ENCODE measurements around the gene SCARB1.
A peak's percentile ranks its signal among the peaks of the same experiment; 100 is the strongest.

SCARB1 gene

GRCh38 chr12:124736115-124737039 is 127.3 kb downstream of the SCARB1 start:
- no peak for TF ChIP-seq CTCF (IDR thresholded peaks at IDR 0.05; ENCODE audit: control insufficient read depth, insufficient read depth, low read depth, low read length, missing control alignments)
- H3K4me3 ChIP-seq (ENCODE audit: control insufficient read depth, low read depth, low read length) = no peak overlapping the region
- DNase-seq (ENCODE audit: low read depth) = no peak

DNA sequence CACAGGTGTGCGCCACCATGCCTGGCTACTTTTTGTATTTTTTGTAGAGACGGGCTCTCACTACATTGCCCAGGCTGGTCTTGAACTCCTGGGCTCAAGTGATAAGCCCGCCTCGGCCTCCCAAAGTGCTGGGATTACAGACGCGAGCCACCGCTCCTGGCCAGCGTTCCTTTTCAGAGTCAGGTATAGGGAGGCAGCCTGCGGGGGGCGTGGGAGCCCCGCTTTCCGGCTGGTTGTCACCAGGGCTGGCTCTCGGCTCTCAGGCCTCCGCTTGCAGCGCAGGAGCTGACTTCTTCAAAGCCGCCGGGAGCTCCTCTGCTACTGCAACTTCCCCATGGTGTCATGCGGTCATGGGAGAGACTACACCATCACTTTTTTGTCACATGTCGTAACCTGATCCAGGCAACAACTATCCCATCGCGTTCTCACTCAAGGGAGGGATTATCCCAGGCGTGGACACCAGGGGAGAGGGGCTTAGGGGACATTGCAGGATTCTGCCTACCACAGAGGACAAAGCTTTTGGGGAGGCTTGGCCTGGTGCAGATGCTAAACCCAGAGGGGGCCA is 129.4 kb downstream of the SCARB1 start:
- no peak overlapping the region for H3K4me3 ChIP-seq (ENCODE audit: control insufficient read depth, low read depth, low read length)
- no peak for DNase-seq (ENCODE audit: low read depth)
- no peak for TF ChIP-seq CTCF (IDR thresholded peaks at IDR 0.05; ENCODE audit: control insufficient read depth, insufficient read depth, low read depth, low read length, missing control alignments)

DNA sequence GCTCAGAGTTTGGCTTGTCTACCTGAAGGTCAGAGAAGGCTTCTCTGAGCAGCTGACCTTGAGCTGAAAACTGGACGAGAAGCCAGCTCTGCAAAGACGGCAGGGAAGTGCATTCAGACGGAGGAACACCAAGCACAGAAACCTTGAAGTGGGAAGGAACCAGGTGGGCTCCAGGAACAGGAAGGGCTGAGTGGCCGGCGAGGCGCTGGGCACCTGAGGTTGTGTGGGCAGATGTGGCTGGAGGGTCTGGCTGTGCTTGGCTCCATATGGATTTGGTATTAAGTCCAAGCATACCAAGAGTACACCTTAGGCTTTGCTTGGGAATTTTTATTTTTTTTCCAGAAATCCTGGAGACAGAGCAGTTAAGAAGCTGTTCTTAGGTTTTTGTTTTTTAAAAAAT is 130.6 kb downstream of the SCARB1 start:
- no peak for TF ChIP-seq CTCF (IDR thresholded peaks at IDR 0.05; ENCODE audit: control insufficient read depth, insufficient read depth, low read depth, low read length, missing control alignments)

DNA sequence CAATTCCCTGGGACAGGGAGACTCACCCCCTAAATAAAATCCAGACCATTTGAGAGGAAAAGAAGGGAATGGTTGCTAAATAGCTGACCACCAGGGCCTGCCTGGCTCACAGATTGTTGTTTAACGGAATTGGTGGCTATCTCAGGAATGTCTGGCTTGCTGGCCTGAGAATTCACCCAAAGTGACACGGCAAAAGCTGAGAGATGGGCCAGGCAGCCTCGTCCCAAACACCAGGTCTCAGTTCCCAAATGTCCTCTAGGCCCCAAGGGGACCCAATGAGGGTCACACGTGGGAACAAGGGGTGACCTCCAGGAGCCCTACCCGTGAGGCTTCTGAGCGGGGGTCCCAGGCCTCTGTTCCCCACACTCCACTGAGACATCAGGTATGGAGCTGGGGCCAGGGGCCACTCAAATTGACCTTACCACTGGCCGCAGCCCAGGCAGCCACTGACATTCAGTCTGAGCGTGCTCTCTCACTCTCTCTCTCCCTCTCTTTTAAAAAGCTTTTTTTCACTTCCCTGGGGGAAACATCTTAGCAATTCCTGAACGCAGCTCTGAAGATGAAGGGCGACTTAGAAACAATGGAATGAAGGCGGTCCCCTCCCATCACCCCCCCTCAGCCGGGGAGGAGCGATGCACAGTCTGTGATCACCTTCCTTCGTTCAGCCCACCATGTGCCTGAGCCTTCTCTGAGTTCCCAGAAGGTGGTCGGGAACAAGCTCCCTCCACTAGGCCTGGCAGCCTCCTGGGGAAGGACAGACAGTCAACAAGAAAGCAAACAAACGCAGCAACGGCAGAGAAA is 131.2 kb downstream of the SCARB1 start:
- no peak overlapping the region for H3K4me3 ChIP-seq (ENCODE audit: control insufficient read depth, low read depth, low read length)
- peak; percentile 1 for TF ChIP-seq CTCF (IDR thresholded peaks at IDR 0.05; ENCODE audit: control insufficient read depth, insufficient read depth, low read depth, low read length, missing control alignments)
- DNase-seq (ENCODE audit: low read depth) = no peak

More for the DNA sequence above, 130.6 kb downstream of the SCARB1 start:
- no peak overlapping the region for H3K4me3 ChIP-seq (ENCODE audit: control insufficient read depth, low read depth, low read length)
- DNase-seq (ENCODE audit: low read depth) = no peak

- H3K4me3 ChIP-seq (ENCODE audit: control insufficient read depth, low read depth, low read length) = no peak overlapping the region
- no peak for TF ChIP-seq CTCF (IDR thresholded peaks at IDR 0.05; ENCODE audit: control insufficient read depth, insufficient read depth, low read depth, low read length, missing control alignments)
- DNase-seq (ENCODE audit: low read depth) = no peak
Measured at GRCh38 chr12:124731869-124732268, 131.8 kb downstream of the SCARB1 start.

GRCh38 chr12:124730455-124730932 is 133.2 kb downstream of the SCARB1 start:
- TF ChIP-seq CTCF (IDR thresholded peaks at IDR 0.05; ENCODE audit: control insufficient read depth, insufficient read depth, low read depth, low read length, missing control alignments) = no peak
- DNase-seq (ENCODE audit: low read depth) = no peak
- H3K4me3 ChIP-seq (ENCODE audit: control insufficient read depth, low read depth, low read length) = no peak overlapping the region
